ENCODE results near the gene FCRLB. TPM values are rescaled to one million over a fixed set of nuclear protein-coding genes. Genes with fewer than 3 reads are reported as not detected.

The FCRLB gene
- total and polyA plus RNA-seq, 2 donors (not counting 3 experiments of a cell fraction or from before 2014, with no cell fraction given): 0.62 TPM

GRCh38 chr1:161773791-161774190 is 52.4 kb downstream of the FCRLB start:
- no peak overlapping the region for H2AFZ ChIP-seq (ENCODE audit: low read depth, low read length)
- FAIRE-seq: no peak
- H3K9me1 ChIP-seq (replicated peaks; ENCODE audit: control insufficient read depth, extremely low read depth, insufficient read depth, low read length): no peaks in the 10 kb centered on the region
- POLR2A ChIA-PET: no interaction called here
- no peaks in the 10 kb centered on the region for H3K27me3 ChIP-seq (ENCODE audit: control insufficient read depth in 2 of 2, insufficient read depth in 2 of 2, low read length in 2 of 2)
- peaks cover 96% of the 10 kb centered on the region for H3K79me2 ChIP-seq (ENCODE audit: control insufficient read depth, insufficient read depth, low read length)
- no peak overlapping the region for H3K4me3 ChIP-seq (replicated peaks in 1 of 3; ENCODE audit: insufficient read depth in 1 of 3, low read depth in 1 of 3, low read length in 3 of 3)
- CTCF ChIA-PET: interaction anchor here (0.7 kb wide), 1 partner anchor 19 kb away, joined by 3 read pairs; no protein-coding TSS in a partner anchor
- dilution Hi-C loops (cut with MboI; ENCODE audit: extremely low pct_ligation_motif_present, low sequenced_read_pairs): no loop called here
- DNase-seq (ENCODE audit: low read depth, low spot score): no peak
- no peaks in the 10 kb centered on the region for H3K36me3 ChIP-seq (ENCODE audit: control insufficient read depth in 2 of 2, extremely low read depth in 1 of 2, insufficient read depth in 2 of 2, low read length in 2 of 2)
- no peak overlapping the region for H3K4me2 ChIP-seq (ENCODE audit: insufficient read depth, low read length)
- no peak overlapping the region for H3K27ac ChIP-seq (ENCODE audit: insufficient read depth, low read depth, low read length)
- H3K9ac ChIP-seq (replicated peaks; ENCODE audit: extremely low read depth, insufficient read depth, low read length): no peak overlapping the region
- TF ChIP-seq CTCF (IDR thresholded peaks at IDR 0.05; ENCODE audit: extremely low read depth in 1 of 2, insufficient read depth in 1 of 2, low read depth in 1 of 2, low read length in 2 of 2): no peak
- TF ChIP-seq POLR2A (IDR thresholded peaks at IDR 0.05; ENCODE audit: low read depth, low read length): no peak
- TF ChIP-seq JUN (IDR thresholded peaks at IDR 0.05; ENCODE audit: borderline replicate concordance, insufficient read depth, insufficient read length, low read depth): no peak
- no peak for TF ChIP-seq MYC (IDR thresholded peaks at IDR 0.05; ENCODE audit: low read depth, low read length)
- TF ChIP-seq GATA2 (IDR thresholded peaks at IDR 0.05; ENCODE audit: insufficient read depth, insufficient read length, low read depth, low read length): no peak
- no peak for TF ChIP-seq MAX (IDR thresholded peaks at IDR 0.05; ENCODE audit: insufficient read depth, insufficient read length)
- no peak for TF ChIP-seq EZH2 (IDR thresholded peaks at IDR 0.05; ENCODE audit: borderline replicate concordance, low read depth, low read length, severe bottlenecking)
- TF ChIP-seq POLR2AphosphoS5 (IDR thresholded peaks at IDR 0.05; ENCODE audit: insufficient read depth, low read depth, low read length): no peak
- no peak for TF ChIP-seq FOS (IDR thresholded peaks at IDR 0.05; ENCODE audit: borderline replicate concordance, insufficient read depth, low read length)
- peaks cover 37% of the 10 kb centered on the region for H3K4me1 ChIP-seq (ENCODE audit: control insufficient read depth, extremely low read depth, insufficient read depth, low read length)
- BruUV-seq (replicated peaks): no TSS peak
- H4K20me1 ChIP-seq (replicated peaks; ENCODE audit: control insufficient read depth, extremely low read depth, insufficient read depth, low read length): peaks cover 5% of the 10 kb centered on the region
- intact Hi-C loops (cut with micrococcal nuclease): no loop called here
- H3K9me3 ChIP-seq (replicated peaks; ENCODE audit: control insufficient read depth, insufficient read depth, low read length): no peaks in the 10 kb centered on the region

Measured in endothelial cell of umbilical vein (primary cell).